ENCODE measurements around the gene LMBRD2.
"Not testable (repeated sequence)": the region's sequence is repeated elsewhere in the genome, so short reads cannot be mapped to it uniquely, and the experiment has no call there.

LMBRD2 gene

GRCh38 chr5:36160617-36161016 is 8.9 kb upstream of the LMBRD2 start:
- DNase-seq: no peak

- DNase-seq: no peak
Measured at GRCh38 chr5:36158144-36158543, 6.5 kb upstream of the LMBRD2 start.

- DNase-seq: no peak
Measured at GRCh38 chr5:36156619-36157018, 4.9 kb upstream of the LMBRD2 start.

GRCh38 chr5:36156121-36156601 is 4.5 kb upstream of the LMBRD2 start:
- DNase-seq: no peak

- no peak for DNase-seq
Measured at GRCh38 chr5:36155291-36155690, 3.6 kb upstream of the LMBRD2 start.

GRCh38 chr5:36153726-36154125 is 2.0 kb upstream of the LMBRD2 start:
- no peak for DNase-seq

- no peak for DNase-seq
Measured at GRCh38 chr5:36153298-36153677, 1.6 kb upstream of the LMBRD2 start.

- DNase-seq: no peak
Measured at GRCh38 chr5:36152324-36153297, 924 bp upstream of the LMBRD2 start.

- DNase-seq: peak; percentile 9 to 37
Measured at GRCh38 chr5:36150676-36151433, 832 bp downstream of the LMBRD2 start.

GRCh38 chr5:36147681-36148080 is 4.0 kb downstream of the LMBRD2 start:
- DNase-seq: no peak

- no peak for DNase-seq
Measured at GRCh38 chr5:36146390-36146789, 5.3 kb downstream of the LMBRD2 start.

- no peak for DNase-seq
Measured at GRCh38 chr5:36145311-36145710, 6.4 kb downstream of the LMBRD2 start.

- no peak for DNase-seq
Measured at GRCh38 chr5:36138900-36139683, 12.6 kb downstream of the LMBRD2 start.

GRCh38 chr5:36136581-36136980 is 15.1 kb downstream of the LMBRD2 start:
- DNase-seq: no peak

GRCh38 chr5:36135988-36136387 is 15.7 kb downstream of the LMBRD2 start:
- no peak for DNase-seq

GRCh38 chr5:36133009-36133408 is 18.7 kb downstream of the LMBRD2 start:
- not testable (repeated sequence) for DNase-seq

- not testable (repeated sequence) for DNase-seq
Measured at GRCh38 chr5:36129666-36130065, 22.0 kb downstream of the LMBRD2 start.

- no peak for DNase-seq
Measured at GRCh38 chr5:36128795-36129194, 22.9 kb downstream of the LMBRD2 start.

- DNase-seq: no peak
Measured at GRCh38 chr5:36125868-36126267, 25.8 kb downstream of the LMBRD2 start.

GRCh38 chr5:36111238-36111637 is 40.4 kb downstream of the LMBRD2 start:
- no peak for DNase-seq

GRCh38 chr5:36108758-36109460 is 42.8 kb downstream of the LMBRD2 start:
- no peak for DNase-seq

- DNase-seq: no peak
Measured at GRCh38 chr5:36105819-36106218, 45.9 kb downstream of the LMBRD2 start.
